ENCODE data around the gene ZNF566.
"Not testable (repeated sequence)": the region's sequence is repeated elsewhere in the genome, so short reads cannot be mapped to it uniquely, and the experiment has no call there.

The ZNF566 gene
- 13.3 reads per million, percentile 38 among the genes with 10 or more reads in this experiment for total RNA-seq

DNA sequence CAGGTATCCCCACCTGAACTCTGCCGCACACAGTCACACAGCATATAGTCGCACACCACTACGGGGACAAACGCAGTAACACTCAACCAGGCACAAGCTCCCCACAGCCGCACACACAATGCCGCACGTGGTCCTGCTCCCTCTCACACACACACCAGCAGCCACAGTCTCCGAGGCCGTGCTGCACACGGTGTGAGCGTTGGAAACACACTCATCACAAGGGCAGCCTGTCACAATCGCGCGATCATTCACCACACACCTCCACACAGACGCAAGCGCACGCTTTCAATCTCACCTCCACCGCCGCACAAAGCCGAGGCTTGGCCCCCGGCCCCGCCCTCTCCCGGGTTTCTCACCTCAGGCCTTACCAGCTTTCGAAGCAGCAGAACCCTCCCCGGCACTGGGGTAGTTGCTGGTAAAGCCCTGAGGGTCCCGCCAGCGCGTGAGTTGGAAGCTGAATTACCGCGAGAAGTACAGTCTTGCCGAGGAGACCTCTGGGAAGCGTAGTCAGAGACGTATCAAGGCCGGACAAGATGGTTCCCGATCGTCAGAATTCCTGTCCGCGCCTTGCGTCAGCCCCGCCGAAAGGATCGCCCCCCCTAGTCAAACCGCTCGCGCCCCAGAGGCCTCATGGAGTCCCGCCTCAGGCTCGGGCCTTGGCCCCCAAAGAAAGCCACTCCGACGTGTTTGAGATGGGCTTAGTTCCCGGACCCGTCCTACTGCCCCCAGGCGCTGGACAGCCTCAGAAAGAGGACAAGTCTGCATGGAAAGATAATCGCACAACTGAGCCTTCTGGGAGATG is at the start of gene ZNF566:
Gene ZNF566, minus strand, starts transcription at position 444 of the 802 bp plus-strand sequence. CDS start 13,004 bp downstream, outside the sequence.
- peak; percentile 91 for DNase-seq

DNA sequence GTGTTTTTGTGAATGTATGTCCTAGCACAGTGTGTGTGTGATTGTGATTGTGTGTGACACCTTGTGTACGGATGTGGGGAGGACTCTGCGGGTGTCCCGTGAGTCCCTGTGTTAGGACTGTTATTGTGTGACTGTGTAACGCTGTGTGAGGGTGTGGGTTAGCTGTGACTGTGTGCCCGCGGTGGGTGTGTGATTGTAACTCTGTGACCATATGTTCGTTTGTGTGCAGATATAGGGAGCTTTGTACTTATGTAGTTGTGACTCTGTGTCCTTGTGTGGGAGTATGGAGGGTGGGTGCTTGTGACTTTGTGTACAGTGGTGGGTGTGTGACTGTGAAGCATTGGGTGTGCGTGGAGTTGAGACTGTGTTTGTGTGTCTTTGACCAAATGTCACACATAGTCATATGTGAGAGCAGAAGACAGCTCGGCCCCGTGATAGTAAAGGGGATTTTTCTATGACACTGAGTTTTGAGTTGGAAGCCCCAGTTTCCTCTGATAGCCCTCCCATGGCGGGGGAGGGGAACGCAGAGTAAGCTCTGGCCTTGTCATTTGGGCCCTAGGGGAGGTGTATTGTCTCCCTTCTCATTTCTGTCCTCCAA is 39.7 kb upstream of the ZNF566 start:
- DNase-seq = no peak

DNA sequence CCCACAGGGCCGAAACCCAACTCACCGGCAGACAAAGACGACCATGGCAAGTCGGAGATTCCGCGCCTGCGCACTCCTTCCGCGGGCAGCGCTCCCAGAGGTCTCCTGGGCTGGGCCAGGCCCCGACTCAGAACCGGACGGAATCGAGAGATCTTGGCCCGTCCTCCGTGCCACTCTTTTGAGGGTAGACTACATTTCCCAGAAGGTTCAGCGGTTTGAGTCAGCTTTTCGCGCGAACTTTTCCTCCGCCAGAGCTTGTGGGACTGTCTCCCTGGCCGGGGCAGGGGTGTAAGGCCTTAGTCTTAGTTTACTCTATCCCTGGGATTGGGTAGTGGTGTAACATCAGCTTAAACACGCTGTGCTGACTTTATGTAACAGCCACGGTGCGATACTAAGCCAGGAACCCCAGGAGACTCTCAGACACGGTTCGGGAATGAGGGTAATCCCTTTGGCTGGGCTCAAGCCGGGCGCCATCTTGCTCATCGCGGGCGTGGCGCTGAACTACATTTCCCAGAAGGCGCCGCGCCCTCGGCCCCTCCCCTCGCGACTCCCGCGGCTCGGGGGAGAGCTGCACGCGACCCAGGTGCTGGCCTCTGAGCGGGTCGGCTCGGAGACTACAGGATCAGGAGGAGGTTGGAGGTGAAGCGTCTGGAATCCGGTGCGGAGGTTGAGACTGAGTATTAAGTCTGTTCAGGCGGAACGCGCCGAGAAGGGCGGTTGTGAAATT is 39.0 kb upstream of the ZNF566 start, which contains the start of gene ZNF260:
Gene ZNF260, minus strand, starts transcription at position 78 of the 727 bp plus-strand sequence. CDS start 13,033 bp downstream, outside the sequence.
- peak; percentile 82 for DNase-seq

DNA sequence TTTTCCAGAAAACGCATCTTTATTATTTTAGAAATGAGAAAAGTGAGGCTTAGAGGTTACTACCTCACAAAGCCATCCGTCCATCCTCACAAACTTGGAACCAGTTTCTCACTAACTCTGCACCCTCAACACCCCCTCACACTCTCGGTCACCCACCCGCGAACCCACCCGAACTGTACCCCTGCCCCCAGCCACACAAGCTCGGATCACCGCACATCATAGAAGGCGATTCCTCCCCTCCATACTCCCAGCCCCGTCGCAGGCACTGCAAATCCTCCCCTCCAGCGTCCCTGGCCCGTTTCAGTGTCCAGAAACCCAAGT is 38.5 kb upstream of the ZNF566 start:
- DNase-seq = no peak

DNA sequence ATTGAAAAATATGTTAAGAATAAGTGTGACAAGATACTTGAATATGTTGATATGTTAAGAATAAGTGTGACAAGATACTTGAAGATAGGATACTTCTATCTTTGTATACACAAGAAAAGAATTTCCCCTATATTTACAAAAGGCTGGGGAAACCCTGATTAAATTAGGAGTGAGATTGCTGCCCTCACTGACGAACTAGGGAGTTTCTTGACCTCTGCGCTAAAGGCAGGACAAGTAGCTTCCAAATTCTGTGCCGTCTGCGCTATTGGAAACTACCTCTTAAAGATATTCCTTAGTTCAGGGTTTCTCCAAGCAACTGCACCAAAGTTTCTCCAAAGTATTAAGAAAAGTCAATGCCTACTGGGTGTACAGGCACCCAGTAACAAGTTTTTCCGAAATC is 38.0 kb upstream of the ZNF566 start:
- DNase-seq = no peak

DNA sequence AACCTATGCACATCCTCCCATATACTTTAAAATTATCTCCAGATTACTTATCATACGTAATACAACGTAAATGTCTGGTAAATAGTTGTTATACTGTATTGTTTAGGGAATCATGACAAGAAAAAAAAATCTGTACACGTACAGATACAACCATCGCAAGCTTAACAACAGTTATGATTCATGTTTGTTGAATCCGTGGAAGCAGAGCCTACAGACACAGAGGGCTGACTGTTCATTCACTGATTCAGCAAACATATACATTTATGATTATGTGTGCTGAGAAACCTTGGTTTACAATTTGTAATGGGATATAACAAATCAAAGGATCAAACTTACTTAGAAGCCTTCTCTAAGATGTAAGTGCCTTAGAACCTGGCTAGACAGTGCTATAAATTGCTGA is 37.2 kb upstream of the ZNF566 start:
- no peak for DNase-seq

DNA sequence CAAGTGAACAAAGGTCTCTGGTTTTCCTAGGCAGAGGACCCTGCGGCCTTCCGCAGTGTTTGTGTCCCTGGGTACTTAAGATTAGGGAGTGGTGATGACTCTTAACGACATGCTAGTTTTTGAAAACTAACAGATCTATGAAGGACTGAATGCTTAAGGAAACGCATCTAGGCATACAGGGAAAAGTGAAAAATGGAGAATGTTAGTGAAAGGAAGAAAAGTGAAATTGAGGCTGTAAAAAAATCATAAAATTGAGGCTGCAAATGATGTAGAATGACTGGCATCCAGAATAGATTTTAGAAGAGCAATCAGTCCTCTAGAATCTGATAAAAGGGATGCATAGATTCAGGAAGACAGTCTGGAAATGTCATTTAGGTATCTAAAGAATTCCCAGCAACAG is 35.3 kb upstream of the ZNF566 start:
- no peak for DNase-seq

DNA sequence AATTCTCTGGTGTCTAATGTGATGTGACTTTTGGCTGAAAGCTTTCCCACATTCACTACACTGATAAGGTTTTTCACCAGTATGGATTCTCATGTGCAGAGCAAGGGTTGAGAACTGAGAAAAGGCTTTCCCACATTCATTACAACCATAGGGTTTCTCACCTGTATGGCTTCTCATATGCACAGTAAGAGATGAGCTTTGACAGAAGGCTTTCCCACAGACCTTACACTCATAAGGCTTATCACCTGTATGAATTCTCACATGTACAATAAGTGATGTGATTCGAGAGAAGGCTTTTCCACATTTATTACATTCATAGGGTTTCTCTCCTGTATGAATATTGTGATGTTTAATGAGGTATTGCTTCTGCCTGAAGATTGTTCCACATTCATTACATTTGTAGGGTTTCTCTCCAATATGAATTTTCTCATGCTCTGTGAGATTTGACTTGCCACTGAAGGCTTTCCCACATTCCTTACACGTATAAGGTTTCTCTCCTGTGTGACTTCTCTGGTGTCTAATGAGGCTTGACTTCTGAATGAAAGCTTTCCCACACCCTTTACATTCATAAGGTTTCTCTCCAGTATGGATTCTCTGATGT is 24.8 kb upstream of the ZNF566 start:
- DNase-seq = no peak

DNA sequence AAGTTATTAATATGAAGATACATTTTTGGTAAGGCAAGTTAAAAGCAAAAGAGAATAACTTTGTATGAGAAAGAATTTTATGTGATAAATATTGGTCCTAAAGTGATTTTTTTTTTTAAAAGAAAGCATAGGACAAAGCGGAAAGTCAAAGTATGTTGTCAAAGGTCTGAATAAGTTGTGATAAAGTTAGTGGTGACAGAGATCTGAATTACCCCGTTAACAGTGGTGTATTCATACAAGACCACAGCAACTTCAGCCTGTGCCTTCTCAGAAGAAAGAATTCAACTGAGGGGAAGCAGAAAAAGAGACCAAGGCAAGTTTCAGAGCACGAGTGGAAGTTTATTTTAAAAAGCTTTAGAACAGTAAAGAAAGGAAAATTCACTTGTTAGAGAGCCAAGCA is 19.0 kb upstream of the ZNF566 start:
- no peak for DNase-seq

DNA sequence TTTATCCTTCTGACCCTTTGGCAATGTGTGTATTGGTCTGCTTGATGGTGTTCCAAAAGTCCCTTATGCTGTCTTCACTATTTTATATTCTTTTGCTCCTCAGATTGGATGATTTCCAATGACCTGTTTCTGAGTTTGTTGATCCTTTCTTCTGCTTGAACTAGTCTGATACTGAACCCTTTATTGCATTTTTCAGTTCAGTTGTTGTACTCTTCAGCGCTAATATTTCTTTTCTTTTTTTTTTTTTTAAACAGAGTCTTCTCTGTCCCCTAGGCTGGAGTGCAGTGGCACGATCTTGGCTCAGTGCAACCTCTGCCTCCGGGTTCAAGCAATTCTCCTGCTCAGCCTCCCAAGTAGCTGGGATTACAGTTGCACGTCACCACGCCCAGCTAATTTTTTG is 12.6 kb upstream of the ZNF566 start:
- DNase-seq = no peak

DNA sequence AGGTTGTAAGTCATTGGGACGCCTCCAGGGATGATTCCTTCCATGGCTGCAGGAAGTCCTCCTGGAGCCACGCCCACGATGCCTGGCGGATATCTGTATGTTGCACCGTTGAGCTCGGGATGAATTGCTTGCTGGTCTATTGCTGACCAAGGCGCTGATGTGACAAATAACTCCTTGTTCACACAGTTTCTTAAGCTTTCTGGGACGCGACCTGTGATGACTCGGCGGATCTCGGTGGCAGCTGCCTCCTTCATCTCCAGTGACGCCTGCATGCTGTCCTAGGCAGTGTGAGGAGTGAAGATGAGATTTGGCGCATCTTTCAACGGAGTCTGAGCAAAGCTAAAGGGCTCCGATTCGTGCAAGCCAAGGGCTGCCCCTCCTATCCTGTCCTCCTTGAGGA is 7.6 kb upstream of the ZNF566 start:
- no peak for DNase-seq

DNA sequence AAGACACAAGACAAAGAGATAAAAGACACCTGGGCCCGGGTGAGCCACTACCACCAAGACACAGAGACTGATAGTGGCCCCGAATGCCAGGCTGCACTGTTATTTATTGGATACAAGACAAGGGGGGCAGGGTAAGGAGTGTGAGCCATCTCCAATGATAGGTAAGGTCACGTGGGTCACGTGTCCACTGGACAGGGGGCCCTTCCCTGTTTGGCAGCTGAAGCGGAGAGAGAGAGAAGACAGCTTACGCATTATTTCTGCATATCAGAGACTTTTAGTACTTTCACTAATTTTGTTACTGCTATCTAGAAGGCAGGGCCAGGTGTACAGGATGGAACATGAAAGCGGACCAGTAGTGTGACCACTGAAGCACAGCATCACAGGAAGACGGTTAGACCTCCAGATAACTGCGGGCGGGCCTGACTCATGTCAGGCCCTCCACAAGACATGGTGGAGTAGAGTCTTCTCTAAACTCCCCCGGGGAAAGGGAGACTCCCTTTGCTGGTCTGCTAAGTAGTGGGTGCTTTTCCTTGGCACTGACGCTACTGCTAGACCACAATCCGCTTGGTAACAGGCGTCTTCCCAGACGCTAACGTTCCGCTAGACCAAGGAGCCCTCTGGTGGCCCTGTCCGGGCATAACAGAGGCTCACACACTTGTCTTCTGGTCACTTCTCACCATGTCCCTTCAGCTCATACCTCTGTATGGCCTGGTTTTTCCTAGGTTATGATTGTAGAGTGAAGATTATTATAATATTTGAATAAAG is 3.5 kb upstream of the ZNF566 start:
- DNase-seq = not testable (repeated sequence)

DNA sequence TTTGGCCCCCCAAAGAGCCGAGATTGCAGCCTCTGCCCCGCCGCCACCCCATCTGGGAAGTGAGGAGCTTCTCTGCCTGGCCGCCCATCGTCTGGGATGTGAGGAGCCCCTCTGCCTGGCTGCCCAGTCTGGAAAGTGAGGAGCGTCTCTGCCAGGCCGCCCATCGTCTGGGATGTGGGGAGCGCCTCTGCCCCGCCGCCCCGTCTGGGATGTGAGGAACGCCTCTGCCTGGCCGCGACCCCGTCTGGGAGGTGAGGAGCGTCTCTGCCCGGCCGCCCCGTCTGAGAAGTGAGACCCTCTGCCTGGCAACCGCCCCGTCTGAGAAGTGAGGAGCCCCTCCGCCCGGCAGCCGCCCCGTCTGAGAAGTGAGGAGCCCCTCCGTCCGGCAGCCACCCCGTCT is 1.5 kb upstream of the ZNF566 start:
- DNase-seq = not testable (repeated sequence)

DNA sequence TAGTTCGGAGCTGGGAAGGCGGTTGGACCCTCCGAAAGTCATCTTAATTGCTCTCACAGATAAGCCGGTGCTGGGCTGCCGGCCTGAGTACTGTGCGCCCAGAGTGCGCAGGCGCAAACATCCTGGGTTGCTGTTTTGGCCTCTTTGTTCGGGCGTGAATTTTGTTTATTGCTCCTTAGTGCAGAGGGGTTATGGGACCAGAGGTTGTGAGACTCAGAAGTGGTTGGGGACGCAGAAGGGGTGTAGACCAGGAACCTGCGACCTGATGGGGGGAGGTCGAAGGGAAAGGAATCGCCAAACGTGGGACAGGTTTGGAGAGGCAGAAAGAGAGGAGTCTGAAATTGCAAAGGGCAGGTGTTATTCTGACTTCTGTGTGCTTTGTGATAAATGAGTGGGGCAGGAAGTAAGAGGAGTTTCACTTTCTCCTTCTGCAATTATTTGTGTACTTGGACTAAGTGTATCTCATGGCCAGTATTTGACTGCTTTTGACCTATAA is 607 bp upstream of the ZNF566 start:
- peak; percentile 59 for DNase-seq

DNA sequence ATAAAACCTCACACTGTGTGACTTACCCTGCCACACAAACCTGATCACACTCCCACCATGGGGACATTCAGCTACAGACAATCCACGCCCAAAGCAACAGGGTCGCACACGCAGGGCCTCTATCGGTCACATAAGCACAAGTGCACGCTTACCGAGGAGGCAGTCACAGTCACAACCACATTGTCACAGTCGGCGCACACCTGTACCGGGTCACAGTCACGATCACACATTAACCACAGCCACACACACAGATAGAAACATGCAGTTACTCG is 579 bp downstream of the ZNF566 start:
- no peak for DNase-seq

DNA sequence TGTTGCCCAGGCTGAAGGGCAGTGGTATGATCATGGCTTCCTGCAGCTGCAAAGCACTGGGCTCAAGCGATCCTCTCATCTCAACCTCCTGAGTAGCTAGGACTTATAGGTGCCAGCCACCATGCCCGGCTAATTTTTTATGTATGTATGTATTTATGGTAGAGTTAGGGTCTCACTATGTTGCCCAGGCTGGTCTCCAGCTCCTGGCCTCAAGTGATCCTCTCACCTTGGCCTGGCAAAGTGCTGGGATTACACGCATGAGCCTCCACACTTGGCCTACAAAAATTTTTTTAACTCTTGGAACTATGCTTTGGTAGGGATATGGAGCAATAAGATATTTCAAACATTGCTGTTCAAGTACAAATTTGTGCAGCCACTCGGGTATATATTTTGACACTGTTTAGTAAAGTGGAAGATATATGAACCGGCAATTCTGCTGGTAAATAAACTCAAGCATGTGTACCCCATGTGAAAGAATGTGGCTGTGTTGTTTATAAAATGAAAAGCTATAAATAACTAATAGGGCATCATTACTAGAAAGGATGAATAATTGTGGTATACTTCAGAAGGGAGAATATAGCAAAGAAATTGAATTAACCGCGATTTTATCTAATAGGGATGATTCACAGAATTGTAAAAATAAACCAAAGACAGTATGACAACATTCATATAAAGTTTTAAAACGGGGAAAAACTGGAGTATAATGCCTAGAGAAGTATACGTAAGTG is 1.1 kb downstream of the ZNF566 start:
- no peak for DNase-seq

DNA sequence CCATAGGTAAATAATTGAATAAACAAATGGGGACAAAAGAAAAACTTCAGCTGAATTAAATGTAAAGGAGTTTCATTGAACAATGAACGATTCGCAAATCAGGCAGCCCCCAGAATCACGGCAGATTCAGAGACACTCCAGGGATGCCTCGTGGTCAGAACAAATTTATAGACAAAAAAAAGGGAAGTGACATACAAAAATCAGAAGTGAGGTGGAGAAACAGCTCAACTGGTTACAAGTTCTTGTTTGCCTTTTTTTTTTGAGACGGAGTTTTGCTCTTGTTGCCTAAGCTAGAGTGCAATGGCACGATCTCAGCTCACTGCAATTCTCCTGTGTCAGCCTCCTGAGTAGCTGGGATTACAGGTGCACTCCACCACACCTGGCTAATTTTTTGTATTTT is 5.7 kb downstream of the ZNF566 start:
- no peak for DNase-seq

DNA sequence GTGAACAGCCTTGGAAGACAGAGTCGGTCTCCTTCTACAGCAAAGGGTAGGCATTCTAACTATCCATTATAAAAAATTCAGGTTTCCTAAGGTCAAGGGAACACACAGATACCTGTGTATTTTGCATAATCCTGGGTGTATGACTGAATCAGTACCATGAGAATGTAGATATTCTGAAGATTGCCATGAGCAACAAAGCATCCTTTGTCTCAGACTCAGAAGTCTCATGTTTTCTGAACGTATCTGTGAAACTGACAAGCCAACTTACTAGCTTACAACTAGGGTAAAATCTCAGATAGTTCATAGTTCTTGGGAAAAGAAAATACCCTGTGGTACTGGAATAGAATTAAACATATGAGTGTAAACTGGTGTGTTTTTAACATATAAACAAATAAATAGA is 6.5 kb downstream of the ZNF566 start:
- DNase-seq = no peak

DNA sequence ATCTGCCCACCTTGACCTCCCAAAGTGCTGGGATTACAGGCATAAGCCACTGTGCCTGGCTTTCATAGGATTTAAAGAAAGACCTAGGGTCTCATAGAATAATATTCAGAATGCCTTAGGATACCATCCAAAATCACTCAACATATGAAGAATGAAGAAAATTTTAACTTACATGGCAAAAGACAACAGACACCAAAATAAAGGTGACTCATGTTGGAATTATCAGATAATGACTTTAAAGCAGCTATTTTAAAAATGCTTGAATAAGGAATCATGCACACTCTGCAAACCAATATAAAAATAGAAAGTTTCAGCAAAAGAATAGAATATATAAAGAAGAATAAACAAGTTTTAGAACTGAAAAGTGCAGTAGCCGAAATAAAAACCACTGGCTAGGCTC is 29.3 kb downstream of the ZNF566 start:
- no peak for DNase-seq

DNA sequence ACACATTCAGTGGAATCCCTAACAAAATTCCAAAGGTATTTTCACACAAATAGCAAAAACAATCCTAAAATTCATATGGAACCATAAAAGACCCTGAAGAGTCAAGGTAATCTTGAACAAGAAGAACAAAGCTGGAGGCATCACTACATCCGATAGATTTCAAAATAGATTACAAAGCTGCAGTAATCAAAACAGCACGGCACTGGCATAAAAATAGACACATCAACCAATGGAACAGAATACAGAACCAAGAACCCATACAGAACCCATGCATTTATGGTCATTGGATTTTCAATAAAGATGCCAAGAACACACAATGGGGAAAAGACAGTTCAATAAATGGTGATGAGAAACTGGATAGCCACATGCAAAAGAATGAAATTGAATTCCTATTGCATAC is 32.5 kb downstream of the ZNF566 start:
- DNase-seq = no peak

DNA sequence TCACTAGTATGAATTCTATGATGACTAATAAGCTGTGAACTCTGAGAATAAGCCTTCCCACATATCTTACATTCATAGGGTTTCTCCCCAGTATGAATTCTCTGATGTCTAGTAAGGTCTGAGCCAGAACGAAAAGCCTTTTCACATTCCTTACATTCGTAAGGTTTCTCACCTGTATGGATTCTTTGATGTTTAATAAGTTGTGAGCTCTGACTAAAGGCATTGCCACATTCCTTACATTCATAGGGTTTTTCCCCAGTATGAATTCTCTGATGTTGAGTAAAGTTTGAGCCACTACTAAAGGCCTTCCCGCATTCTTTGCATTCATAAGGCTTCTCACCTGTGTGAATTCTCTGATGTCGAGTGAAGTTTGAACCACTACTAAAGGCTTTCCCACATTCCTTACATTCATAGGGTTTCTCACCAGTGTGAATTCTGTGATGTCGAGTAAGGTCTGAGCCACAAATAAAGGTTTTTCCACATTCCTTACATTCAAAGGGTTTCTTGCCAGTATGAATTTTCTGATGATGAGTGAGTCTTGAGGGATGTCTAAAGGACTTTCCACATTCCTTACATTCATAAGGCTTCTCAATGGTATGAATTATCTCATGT is 40.2 kb downstream of the ZNF566 start:
- no peak for DNase-seq

DNA sequence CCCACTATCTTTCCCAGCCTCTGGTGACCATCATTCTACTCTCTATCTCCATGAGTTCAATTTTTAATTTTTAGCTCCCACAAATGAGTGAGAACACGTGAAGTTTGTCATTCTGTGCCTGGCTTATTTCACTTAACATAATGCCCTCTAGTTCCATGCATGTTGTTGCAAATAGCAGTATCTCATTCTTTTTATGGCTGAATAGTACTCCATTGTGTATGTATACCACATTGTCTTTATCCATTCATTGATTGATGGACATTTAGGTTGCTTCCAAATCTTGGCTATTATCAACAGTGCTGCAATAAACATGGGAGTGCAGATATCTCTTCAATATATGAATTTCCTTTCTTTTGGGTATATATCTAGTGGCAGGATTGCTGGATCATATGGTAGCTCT is 48.0 kb downstream of the ZNF566 start:
- no peak for DNase-seq
